CD4-positive, alpha-beta T cell treated with Interferon alpha-2 for 1 hour (primary cell): ENCODE data around the gene SHISA9.

Source experiments
- DNase-seq, 2 donors: peaks; one replicate each; pipeline ENCODE4 v3.0.0-alpha.2; 2020 to 2022

SHISA9 gene

GRCh38 chr16:12959072-12959471 lies 57.7 kb downstream of the SHISA9 start:
- no peak for DNase-seq

- DNase-seq: no peak
These were observed 60.2 kb downstream of the SHISA9 start for GRCh38 chr16:12961626-12962025.

- DNase-seq: no peak
These were observed 63.1 kb downstream of the SHISA9 start for GRCh38 chr16:12964461-12964860.

- no peak for DNase-seq
These were observed 63.9 kb downstream of the SHISA9 start for GRCh38 chr16:12965274-12965804.

- DNase-seq: no peak
These were observed 69.8 kb downstream of the SHISA9 start for GRCh38 chr16:12971241-12971640.

GRCh38 chr16:12972246-12972645 lies 70.8 kb downstream of the SHISA9 start:
- DNase-seq: no peak

GRCh38 chr16:12975766-12976165 lies 74.4 kb downstream of the SHISA9 start:
- no peak for DNase-seq

GRCh38 chr16:12976496-12976895 lies 75.1 kb downstream of the SHISA9 start:
- DNase-seq: no peak

GRCh38 chr16:12976936-12977335 lies 75.5 kb downstream of the SHISA9 start:
- no peak for DNase-seq

GRCh38 chr16:12985516-12985915 lies 84.1 kb downstream of the SHISA9 start:
- no peak for DNase-seq

- no peak for DNase-seq
These were observed 86.7 kb downstream of the SHISA9 start for GRCh38 chr16:12988071-12988470.

- DNase-seq: no peak
These were observed 90.7 kb downstream of the SHISA9 start for GRCh38 chr16:12992066-12992465.

GRCh38 chr16:12994402-12994801 lies 93.0 kb downstream of the SHISA9 start:
- no peak for DNase-seq

- no peak for DNase-seq
These were observed 94.4 kb downstream of the SHISA9 start for GRCh38 chr16:12995721-12996372.

GRCh38 chr16:12998361-12999085 lies 97.1 kb downstream of the SHISA9 start:
- no peak for DNase-seq

GRCh38 chr16:12999368-12999767 lies 98.0 kb downstream of the SHISA9 start:
- no peak for DNase-seq

- no peak for DNase-seq
These were observed 104.4 kb downstream of the SHISA9 start for GRCh38 chr16:13005721-13006247.

- DNase-seq: no peak
These were observed 111.2 kb downstream of the SHISA9 start for GRCh38 chr16:13012601-13013000.

GRCh38 chr16:13013043-13013442 lies 111.6 kb downstream of the SHISA9 start:
- no peak for DNase-seq

- no peak for DNase-seq
These were observed 113.1 kb downstream of the SHISA9 start for GRCh38 chr16:13014476-13014875.

- no peak for DNase-seq
These were observed 116.6 kb downstream of the SHISA9 start for GRCh38 chr16:13018026-13018425.

GRCh38 chr16:13021996-13022395 lies 120.6 kb downstream of the SHISA9 start:
- no peak for DNase-seq

- DNase-seq: no peak
These were observed 128.4 kb downstream of the SHISA9 start for GRCh38 chr16:13029786-13030185.

- no peak for DNase-seq
These were observed 129.4 kb downstream of the SHISA9 start for GRCh38 chr16:13030769-13031168.
